Peyer's patch (tissue), 4 donors: ENCODE results near the gene OR1N1.

Experiments used
- POLR2A ChIP-seq, 2 donors: fragments of 450-650 bp; IDR thresholded peaks; one replicate each; pipeline ENCODE4 v1.5.1; 2017; ENCODE audit warnings: antibody characterized with exemption in 2 of 2, mild to moderate bottlenecking in 2 of 2, moderate library complexity in 2 of 2
- TF ChIP-seq, protein P1 (sequence below), 6 experiments: fragments of 450-650 bp in 4 of 6; fragments of 200-600 bp in 2 of 6; sonication (generic) in 1 of 6; IDR thresholded peaks; one replicate each; pipeline ENCODE4 v1.5.1; 2017 to 2019; ENCODE audit warnings: antibody characterized with exemption in 6 of 6, mild to moderate bottlenecking in 3 of 6, moderate library complexity in 1 of 6

DNA sequence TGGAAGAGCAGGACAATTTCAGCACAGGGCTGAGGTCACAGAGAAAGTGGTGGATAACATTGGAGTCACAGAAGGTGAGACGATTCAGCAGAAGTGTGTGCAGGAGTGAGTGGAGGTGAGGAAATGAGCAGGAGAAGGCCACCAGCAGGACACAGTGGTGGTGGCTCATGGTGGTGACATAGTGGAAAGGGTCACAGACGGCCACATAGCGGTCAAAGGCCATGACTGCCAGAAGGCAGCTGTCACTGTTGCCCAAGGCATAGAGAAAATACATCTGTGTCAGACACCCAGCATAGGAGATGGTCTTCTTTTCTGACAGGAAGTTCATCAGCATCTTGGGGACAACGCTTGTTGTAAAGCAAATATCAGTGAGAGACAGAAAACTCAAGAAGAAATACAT is 40.8 kb upstream of the OR1N1 start:
- TF ChIP-seq, protein P1, sequence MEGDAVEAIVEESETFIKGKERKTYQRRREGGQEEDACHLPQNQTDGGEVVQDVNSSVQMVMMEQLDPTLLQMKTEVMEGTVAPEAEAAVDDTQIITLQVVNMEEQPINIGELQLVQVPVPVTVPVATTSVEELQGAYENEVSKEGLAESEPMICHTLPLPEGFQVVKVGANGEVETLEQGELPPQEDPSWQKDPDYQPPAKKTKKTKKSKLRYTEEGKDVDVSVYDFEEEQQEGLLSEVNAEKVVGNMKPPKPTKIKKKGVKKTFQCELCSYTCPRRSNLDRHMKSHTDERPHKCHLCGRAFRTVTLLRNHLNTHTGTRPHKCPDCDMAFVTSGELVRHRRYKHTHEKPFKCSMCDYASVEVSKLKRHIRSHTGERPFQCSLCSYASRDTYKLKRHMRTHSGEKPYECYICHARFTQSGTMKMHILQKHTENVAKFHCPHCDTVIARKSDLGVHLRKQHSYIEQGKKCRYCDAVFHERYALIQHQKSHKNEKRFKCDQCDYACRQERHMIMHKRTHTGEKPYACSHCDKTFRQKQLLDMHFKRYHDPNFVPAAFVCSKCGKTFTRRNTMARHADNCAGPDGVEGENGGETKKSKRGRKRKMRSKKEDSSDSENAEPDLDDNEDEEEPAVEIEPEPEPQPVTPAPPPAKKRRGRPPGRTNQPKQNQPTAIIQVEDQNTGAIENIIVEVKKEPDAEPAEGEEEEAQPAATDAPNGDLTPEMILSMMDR (IDR thresholded peaks at IDR 0.05), result no peak
- TF ChIP-seq POLR2A (IDR thresholded peaks at IDR 0.05), result no peak
